Measurements from ENCODE around the gene TSHZ1. TPM values are rescaled to one million over a fixed set of nuclear protein-coding genes. Genes with fewer than 3 reads are reported as not detected.

Gene TSHZ1
- total and polyA plus RNA-seq, 2 of the 8 experiments (the other 6 are each of a cell fraction or from before 2014, with no cell fraction given) = 0.03 to 0.32 TPM

DNA sequence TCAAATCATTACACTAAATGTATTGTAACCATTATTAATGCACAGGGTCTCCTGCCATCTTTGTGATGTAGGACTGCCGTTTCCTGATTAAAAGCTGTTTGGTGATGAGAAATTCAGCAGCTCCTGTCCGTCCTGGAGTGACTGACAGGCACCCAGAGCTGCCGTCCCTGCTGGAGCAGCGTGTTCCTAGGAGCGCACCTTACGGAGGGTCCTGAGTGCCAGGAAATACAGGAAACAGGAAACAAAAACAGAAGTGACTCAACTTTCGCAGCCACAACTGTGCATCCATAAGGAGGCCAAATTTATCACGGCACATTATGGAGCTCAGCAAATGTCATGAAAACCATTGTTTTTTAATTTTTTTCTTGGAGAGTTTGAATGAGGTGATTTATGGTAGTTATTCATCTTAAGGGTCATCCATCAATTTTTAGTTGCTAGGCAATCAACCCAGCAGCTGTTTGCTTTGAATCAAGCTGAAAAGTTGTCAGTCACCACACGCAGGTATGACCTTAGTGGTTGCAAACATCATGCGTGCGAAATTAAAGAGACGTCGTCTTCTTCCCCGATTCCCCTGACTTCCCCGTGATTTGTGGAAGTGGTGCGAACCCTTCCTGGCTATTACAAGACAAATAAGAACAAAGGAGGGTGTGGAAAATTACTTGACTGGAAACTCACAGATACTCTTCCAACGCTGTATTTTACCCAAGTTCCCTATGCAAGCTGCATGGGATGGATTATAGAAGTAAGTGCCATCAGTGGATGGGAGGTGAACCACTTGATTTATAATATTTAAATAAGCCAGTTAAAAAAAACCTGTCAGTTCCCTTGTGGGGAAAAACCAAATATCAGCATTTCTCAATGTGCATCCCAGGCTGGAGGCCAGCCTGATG lies 19.8 kb downstream of the TSHZ1 start:
- Histone ChIP-seq H2BK20ac (ENCODE audit: low read length) (no peak overlapping the region), H4K8ac (ENCODE audit: extremely low read depth, insufficient read depth, low read length) (no peak overlapping the region), H2AK5ac (ENCODE audit: low read depth, low read length) (no peak overlapping the region), H3K56ac (replicated peaks; ENCODE audit: insufficient read length, low read depth, low read length) (no peak overlapping the region), H4K5ac (ENCODE audit: insufficient read length, low read depth, low read length) (no peak overlapping the region), H3K36me3 (ENCODE audit: control insufficient read depth in 2 of 4, insufficient read depth in 4 of 4, low read length in 3 of 4) (no peaks in the 10 kb centered on the region), H2BK15ac (ENCODE audit: low read length) (no peak overlapping the region), H3K4me2 (ENCODE audit: insufficient read depth in 1 of 2, low read depth in 2 of 2, low read length in 2 of 2) (no peak overlapping the region), H3K4me3 (ENCODE audit: extremely low read depth in 1 of 4, insufficient read depth in 2 of 4, low read depth in 3 of 4, low read length in 4 of 4) (no peak overlapping the region), H2BK120ac (replicated peaks; ENCODE audit: low read depth, low read length) (no peak overlapping the region), H3K4ac (replicated peaks; ENCODE audit: insufficient read length, low read depth, low read length) (no peak overlapping the region), H3K27me3 (replicated peaks in 1 of 4; ENCODE audit: control insufficient read depth in 3 of 4, extremely low read depth in 1 of 4, insufficient read depth in 3 of 4, low read length in 3 of 4) (no peaks in the 10 kb centered on the region), H3K23ac (ENCODE audit: insufficient read length) (no peak overlapping the region), H3K14ac (ENCODE audit: insufficient read length) (no peak overlapping the region), H4K91ac (replicated peaks; ENCODE audit: insufficient read length, low read length) (no peak overlapping the region), H3K27ac (ENCODE audit: low read depth, low read length) (no peak overlapping the region), H3K79me2 (ENCODE audit: control insufficient read depth in 1 of 2, insufficient read depth in 2 of 2, low read length in 2 of 2) (no peaks in the 10 kb centered on the region), H3K9me3 (ENCODE audit: insufficient read depth in 2 of 2, low read depth in 1 of 2, low read length in 1 of 2) (no peaks in the 10 kb centered on the region), H3K18ac (ENCODE audit: extremely low read depth, low read length) (no peak overlapping the region), H2BK12ac (ENCODE audit: low read depth, low read length) (no peak overlapping the region), H3K4me1 (replicated peaks in 1 of 4; ENCODE audit: control insufficient read depth in 3 of 4, insufficient read depth in 4 of 4, low read length in 3 of 4) (no peaks in the 10 kb centered on the region), H3K23me2 (ENCODE audit: low read depth, low read length) (no peaks in the 10 kb centered on the region), H2AFZ (ENCODE audit: low read length) (no peak overlapping the region), H3K79me1 (ENCODE audit: low read depth, low read length) (no peaks in the 10 kb centered on the region), H4K20me1 (replicated peaks in 1 of 2; ENCODE audit: control insufficient read depth in 1 of 2, insufficient read depth in 2 of 2, low read length in 2 of 2) (no peaks in the 10 kb centered on the region), H3K9ac (replicated peaks in 1 of 4; ENCODE audit: extremely low read depth in 1 of 4, low read depth in 3 of 4, low read length in 3 of 4) (no peak overlapping the region), H2BK5ac (ENCODE audit: low read depth, low read length) (no peak overlapping the region)
- TF ChIP-seq EP300 (IDR thresholded peaks at IDR 0.05; ENCODE audit: borderline replicate concordance in 1 of 2, low read depth in 2 of 2, low read length in 2 of 2) = no peak
- TF ChIP-seq JUND (IDR thresholded peaks at IDR 0.05; ENCODE audit: low read length) = no peak
- ChIA-PET CTCF (ENCODE audit: partially characterized antibody) (interaction anchor here (1.5 to 3.1 kb wide), 2 partner anchors 9 to 13 kb away, joined by 3 to 17 read pairs; no protein-coding TSS in a partner anchor), POLR2A (ENCODE audit: partially characterized antibody) (no interaction called here)
- DNase-seq (ENCODE audit: low read depth in 1 of 2, low spot score in 2 of 2) = no peak
- 90% methylated on average over 17 of the region's 17 CpGs; no CpG with 5 or more reads in 1 of the 2 experiments for WGBS, 2 experiments (ENCODE audit: extremely low coverage in 1 of 2, insufficient coverage in 1 of 2, insufficient read length in 1 of 2, insufficient replicate concordance in 2 of 2, low coverage in 1 of 2, low lambda C conversion rate in 2 of 2, missing lambda C conversion rate in 1 of 2)
- no peak for FAIRE-seq
